ENCODE data around the gene ADAT2. TPM values are rescaled to one million over a fixed set of nuclear protein-coding genes. Genes with fewer than 3 reads are reported as not detected.

The ADAT2 gene
- total and polyA plus RNA-seq, 7 donors = 0.60 to 8.7 (median 2.5) TPM

- Histone ChIP-seq H3K36me3 (peaks cover 0 to under 1% (median 0%) of the 10 kb centered on the region in 4 donors), H3K4me1 (no peaks in the 10 kb centered on the region), H3K27me3 (no peaks in the 10 kb centered on the region), H3K27ac (no peak overlapping the region), H3K4me3 (no peak overlapping the region), H3K9me3 (no peaks in the 10 kb centered on the region)
- intact Hi-C loops (cut with DNase I) = loop anchor here (1.0 to 2.0 kb wide), 2 partner anchors 734 to 952 kb away; no protein-coding TSS in a partner anchor
- DNase-seq = peak; percentile 78
- WGBS, 2 donors = 13 to 22% methylated on average over 4 of the region's 4 CpGs
- TF ChIP-seq POLR2A (IDR thresholded peaks at IDR 0.05) = no peak
- peak in 1 of 4 donors; percentile 26 for TF ChIP-seq POLR2AphosphoS5 (IDR thresholded peaks at IDR 0.05)
- TF ChIP-seq, protein P1, sequence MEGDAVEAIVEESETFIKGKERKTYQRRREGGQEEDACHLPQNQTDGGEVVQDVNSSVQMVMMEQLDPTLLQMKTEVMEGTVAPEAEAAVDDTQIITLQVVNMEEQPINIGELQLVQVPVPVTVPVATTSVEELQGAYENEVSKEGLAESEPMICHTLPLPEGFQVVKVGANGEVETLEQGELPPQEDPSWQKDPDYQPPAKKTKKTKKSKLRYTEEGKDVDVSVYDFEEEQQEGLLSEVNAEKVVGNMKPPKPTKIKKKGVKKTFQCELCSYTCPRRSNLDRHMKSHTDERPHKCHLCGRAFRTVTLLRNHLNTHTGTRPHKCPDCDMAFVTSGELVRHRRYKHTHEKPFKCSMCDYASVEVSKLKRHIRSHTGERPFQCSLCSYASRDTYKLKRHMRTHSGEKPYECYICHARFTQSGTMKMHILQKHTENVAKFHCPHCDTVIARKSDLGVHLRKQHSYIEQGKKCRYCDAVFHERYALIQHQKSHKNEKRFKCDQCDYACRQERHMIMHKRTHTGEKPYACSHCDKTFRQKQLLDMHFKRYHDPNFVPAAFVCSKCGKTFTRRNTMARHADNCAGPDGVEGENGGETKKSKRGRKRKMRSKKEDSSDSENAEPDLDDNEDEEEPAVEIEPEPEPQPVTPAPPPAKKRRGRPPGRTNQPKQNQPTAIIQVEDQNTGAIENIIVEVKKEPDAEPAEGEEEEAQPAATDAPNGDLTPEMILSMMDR (IDR thresholded peaks at IDR 0.05) = peak; percentile 56 to 93 (median 78)
These were observed 23.2 kb downstream of the ADAT2 start for GRCh38 chr6:143427109-143427817.

GRCh38 chr6:143426026-143426425 is 24.5 kb downstream of the ADAT2 start:
- Histone ChIP-seq H3K27ac (no peak overlapping the region), H3K27me3 (no peaks in the 10 kb centered on the region), H3K9me3 (no peaks in the 10 kb centered on the region), H3K4me1 (no peaks in the 10 kb centered on the region), H3K36me3 (no peaks in the 10 kb centered on the region), H3K4me3 (no peak overlapping the region)
- intact Hi-C loops (cut with DNase I) = loop anchor here (2.0 kb wide), 1 partner anchor 733 kb away; no protein-coding TSS in a partner anchor
- WGBS, 2 donors = 95 to 96% methylated on average over 2 of the region's 2 CpGs
- TF ChIP-seq, protein P1 (IDR thresholded peaks at IDR 0.05) = no peak
- TF ChIP-seq POLR2A (IDR thresholded peaks at IDR 0.05) (no peak), POLR2AphosphoS5 (IDR thresholded peaks at IDR 0.05) (no peak), EP300 (IDR thresholded peaks at IDR 0.05) (no peak)
- DNase-seq = no peak

DNA sequence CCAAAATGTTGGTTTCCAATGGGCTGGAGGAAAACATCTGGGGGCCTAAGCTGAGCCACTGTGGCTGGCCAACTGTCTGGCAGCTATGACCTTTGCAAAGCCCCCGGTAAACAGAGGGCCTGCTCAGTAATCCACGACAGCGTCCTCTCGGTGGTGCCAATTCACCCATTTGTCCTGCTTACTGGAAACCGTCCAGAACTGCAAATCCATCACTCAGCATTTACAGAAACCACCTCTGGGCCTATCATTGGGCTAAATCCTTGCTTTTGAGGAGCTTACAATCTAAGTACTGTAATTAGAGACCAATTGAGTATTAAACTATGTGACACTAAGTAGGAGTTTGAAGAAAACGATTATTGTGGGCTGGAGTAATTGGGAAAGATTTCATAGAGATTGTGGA is 31.0 kb downstream of the ADAT2 start:
- H3K9me3 ChIP-seq = no peaks in the 10 kb centered on the region
- intact Hi-C loops (cut with DNase I) = no loop called here
- H3K27ac ChIP-seq = no peak overlapping the region
- DNase-seq = no peak
- no peaks in the 10 kb centered on the region for H3K27me3 ChIP-seq
- WGBS, 2 donors = 85 to 90% methylated on average over 6 of the region's 6 CpGs
- H3K36me3 ChIP-seq = no peaks in the 10 kb centered on the region
- no peak overlapping the region for H3K4me3 ChIP-seq
- H3K4me1 ChIP-seq = peaks cover 0 to 15% (median 0%) of the 10 kb centered on the region in 4 donors
- TF ChIP-seq, protein P1 (IDR thresholded peaks at IDR 0.05) = no peak
- no peak for TF ChIP-seq POLR2A (IDR thresholded peaks at IDR 0.05)
- no peak for TF ChIP-seq POLR2AphosphoS5 (IDR thresholded peaks at IDR 0.05)
- TF ChIP-seq EP300 (IDR thresholded peaks at IDR 0.05) = no peak

- Histone ChIP-seq H3K27ac (no peak overlapping the region), H3K9me3 (no peaks in the 10 kb centered on the region), H3K36me3 (no peaks in the 10 kb centered on the region), H3K4me3 (no peak overlapping the region), H3K27me3 (no peaks in the 10 kb centered on the region), H3K4me1 (peaks cover 0 to 15% (median 0%) of the 10 kb centered on the region in 4 donors)
- TF ChIP-seq, protein P1 (IDR thresholded peaks at IDR 0.05) = no peak
- TF ChIP-seq EP300 (IDR thresholded peaks at IDR 0.05) (no peak), POLR2A (IDR thresholded peaks at IDR 0.05) (no peak), POLR2AphosphoS5 (IDR thresholded peaks at IDR 0.05) (no peak)
- intact Hi-C loops (cut with DNase I) = no loop called here
- no peak for DNase-seq
- 94% methylated on average over 3 of the region's 3 CpGs for WGBS, 2 donors
These were observed 35.7 kb downstream of the ADAT2 start for GRCh38 chr6:143414769-143415168.

All from sigmoid colon (tissue), 7 donors.